ENCODE results near the gene RIOK3. TPM values are rescaled to one million over a fixed set of nuclear protein-coding genes. Genes with fewer than 3 reads are reported as not detected.

RIOK3 gene
- total RNA-seq, 2 donors from 2014 or later = 51.3 to 59.0 TPM

- no peak for TF ChIP-seq CTCF (IDR thresholded peaks at IDR 0.05)
- H3K9me3 ChIP-seq = no peaks in the 10 kb centered on the region
- DNase-seq (ENCODE audit: low spot score) = no peak
- H3K36me3 ChIP-seq = peaks cover 10% of the 10 kb centered on the region
- no peak for ATAC-seq (ENCODE audit: insufficient number of reproducible peaks, low FRiP score, low read depth)
- no peak overlapping the region for H3K27ac ChIP-seq
- no peaks in the 10 kb centered on the region for H3K27me3 ChIP-seq (replicated peaks; ENCODE audit: insufficient read depth)
- H3K4me3 ChIP-seq = peak overlapping the region; percentile 14
- H3K4me1 ChIP-seq (ENCODE audit: control insufficient read depth in 1 of 2, low read depth in 2 of 2) = peaks cover 52 to 68% of the 10 kb centered on the region in 2 donors
These were observed 5.9 kb downstream of the RIOK3 start for GRCh38 chr18:23458830-23459529.

DNA sequence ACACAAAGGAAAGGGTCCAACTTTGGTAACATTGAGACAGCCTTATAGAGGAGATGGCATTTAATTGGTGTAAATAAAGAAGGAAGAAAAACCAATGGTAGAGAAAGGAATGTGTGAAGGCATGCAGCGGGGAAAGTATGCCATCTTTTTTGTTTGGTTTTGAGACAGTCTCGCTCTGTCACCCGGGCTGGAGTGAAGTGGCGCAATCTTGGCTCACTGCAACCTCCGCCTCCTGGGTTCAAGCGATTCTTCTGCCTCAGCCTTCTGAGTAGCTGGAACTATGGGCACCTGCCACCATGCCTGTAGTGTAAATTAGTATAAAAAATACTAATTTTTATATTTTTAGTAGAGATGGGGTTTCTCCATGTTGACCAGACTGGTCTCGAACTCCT lies 6.4 kb downstream of the RIOK3 start:
- ATAC-seq (ENCODE audit: insufficient number of reproducible peaks, low FRiP score, low read depth) (no peak), DNase-seq (ENCODE audit: low spot score) (no peak)
- no peak overlapping the region for H3K4me3 ChIP-seq
- no peaks in the 10 kb centered on the region for H3K27me3 ChIP-seq (replicated peaks; ENCODE audit: insufficient read depth)
- H3K9me3 ChIP-seq = no peaks in the 10 kb centered on the region
- H3K36me3 ChIP-seq = peaks cover 15% of the 10 kb centered on the region
- H3K27ac ChIP-seq = no peak overlapping the region
- peaks cover 49 to 62% of the 10 kb centered on the region in 2 donors for H3K4me1 ChIP-seq (ENCODE audit: control insufficient read depth in 1 of 2, low read depth in 2 of 2)
- TF ChIP-seq CTCF (IDR thresholded peaks at IDR 0.05) = no peak

GRCh38 chr18:23460285-23461273 lies 7.5 kb downstream of the RIOK3 start:
- TF ChIP-seq CTCF (IDR thresholded peaks at IDR 0.05) = no peak
- Histone ChIP-seq H3K27me3 (replicated peaks; ENCODE audit: insufficient read depth) (no peaks in the 10 kb centered on the region), H3K9me3 (no peaks in the 10 kb centered on the region), H3K27ac (no peak overlapping the region), H3K4me1 (ENCODE audit: control insufficient read depth in 1 of 2, low read depth in 2 of 2) (peaks cover 44 to 52% of the 10 kb centered on the region in 2 donors), H3K4me3 (no peak overlapping the region), H3K36me3 (peaks cover 19% of the 10 kb centered on the region)
- ATAC-seq (ENCODE audit: insufficient number of reproducible peaks, low FRiP score, low read depth) = no peak
- no peak for DNase-seq (ENCODE audit: low spot score)

- Histone ChIP-seq H3K27me3 (replicated peaks; ENCODE audit: insufficient read depth) (no peaks in the 10 kb centered on the region), H3K36me3 (peaks cover 40% of the 10 kb centered on the region), H3K4me3 (no peak overlapping the region), H3K27ac (no peak overlapping the region), H3K4me1 (ENCODE audit: control insufficient read depth in 1 of 2, low read depth in 2 of 2) (peaks cover 26 to 32% of the 10 kb centered on the region in 2 donors), H3K9me3 (no peaks in the 10 kb centered on the region)
- DNase-seq (ENCODE audit: low spot score) (no peak), ATAC-seq (ENCODE audit: insufficient number of reproducible peaks, low FRiP score, low read depth) (no peak)
- TF ChIP-seq CTCF (IDR thresholded peaks at IDR 0.05) = no peak
These were observed 9.8 kb downstream of the RIOK3 start for GRCh38 chr18:23462876-23463275.
